Panc1 (cell line): ENCODE measurements around the gene CNPPD1. TPM values are rescaled to one million over a fixed set of nuclear protein-coding genes. Genes with fewer than 3 reads are reported as not detected.

ENCODE experiments used
- ATAC-seq: fragments of 200-7000 bp; cut with Tn5 transposase; 2 replicates; pipeline ENCODE4 v1.9.1; 2020; ENCODE audit warnings: mild to moderate bottlenecking, moderate library complexity
- BruUV-seq: library from RNA; stranded (reverse); fragments of 400-500 nt; replicated peaks from 2 replicates; lab custom pipeline; 2021; lab: Mats Ljungman, UMichigan
- CTCF ChIA-PET: fragments of 300-600 bp; sonication (Branson Sonifier 250); formaldehyde crosslinking; loops from one replicate; lab custom pipeline; 2022; ENCODE audit warnings: antibody characterized with exemption; lab: Charles Lee
- POLR2A ChIA-PET: fragments of 300-600 bp; sonication (Branson Sonifier 250); formaldehyde crosslinking; loops from one replicate; lab custom pipeline; 2022; ENCODE audit warnings: antibody characterized with exemption; lab: Charles Lee
- DNase-seq: peaks from one replicate; pipeline ENCODE4 v3.0.0-alpha.2; 2010; ENCODE audit warnings: low read depth, low spot score
- H3K27ac ChIP-seq: 2 replicates; pipeline ENCODE4 v1.5.1; 2011; ENCODE audit warnings: mild to moderate bottlenecking, low read length, inconsistent platforms
- H3K27me3 ChIP-seq: fragments of 200-500 bp; sonication (Bioruptor generic); 2 replicates; pipeline ENCODE4 v1.6.0; 2014; ENCODE audit warnings: low read length, inconsistent platforms; ENCODE audit not compliant: control insufficient read depth, insufficient read depth
- H3K36me3 ChIP-seq: fragments of 200-500 bp; sonication (Bioruptor generic); 2 replicates; pipeline ENCODE4 v1.5.1; 2014; ENCODE audit warnings: inconsistent platforms, mild to moderate bottlenecking, low read length, moderate library complexity; ENCODE audit not compliant: control insufficient read depth, insufficient read depth
- H3K4me1 ChIP-seq: 2 replicates; pipeline ENCODE4 v1.5.1; 2011; ENCODE audit warnings: inconsistent platforms, mild to moderate bottlenecking, low read length, moderate library complexity; ENCODE audit not compliant: control insufficient read depth, insufficient read depth
- H3K4me3 ChIP-seq, 2 experiments: 2 replicates each; pipeline ENCODE4 v1.5.1; 2011 to 2012; ENCODE audit warnings: low read depth in 2 of 2, low read length in 2 of 2, mild to moderate bottlenecking in 2 of 2, inconsistent platforms in 1 of 2, moderate library complexity in 1 of 2
- H3K9me3 ChIP-seq: fragments of 200-500 bp; sonication (Bioruptor generic); 2 replicates; pipeline ENCODE4 v1.5.1; 2014; ENCODE audit warnings: low read depth, mild to moderate bottlenecking, inconsistent platforms, low read length, moderate library complexity; ENCODE audit not compliant: control insufficient read depth, insufficient read depth
- POLR2AphosphoS5 ChIP-seq: IDR thresholded peaks from 2 replicates; pipeline ENCODE4 v1.6.1; 2012; ENCODE audit warnings: mild to moderate bottlenecking, low read depth, low read length, moderate library complexity
- REST ChIP-seq, 2 experiments: IDR thresholded peaks; 2 replicates each; pipeline ENCODE4 v1.6.1; 2011 to 2012; ENCODE audit warnings: low read depth in 2 of 2, control low read depth in 1 of 2, low read length in 1 of 2, mild to moderate bottlenecking in 1 of 2, moderate library complexity in 1 of 2; ENCODE audit not compliant: insufficient read depth in 1 of 2
- SIN3A ChIP-seq: IDR thresholded peaks from 2 replicates; pipeline ENCODE4 v1.6.1; 2012; ENCODE audit warnings: low read depth, mild to moderate bottlenecking, low read length, moderate library complexity, borderline replicate concordance; ENCODE audit not compliant: insufficient read depth
- TCF7L2 ChIP-seq: IDR thresholded peaks from 2 replicates; pipeline ENCODE4 v1.6.1; 2011; ENCODE audit warnings: mild to moderate bottlenecking, low read depth, low read length, inconsistent platforms
- in situ Hi-C: cut with HindIII; loops from 2 replicates; pipeline ENCODE4 v1.10.0; 2016; ENCODE audit warnings: low sequenced_read_pairs, low pct_unique_long_range_greater_than_20kb
- intact Hi-C: fragments of 100-400 bp; cut with micrococcal nuclease; formaldehyde crosslinking; loops from one replicate; pipeline ENCODE4 v1.10.0; 2022; ENCODE audit not compliant: unreplicated experiment
- total RNA-seq: library from RNA; stranded (reverse); gene quantifications from one replicate; pipeline ENCODE4 v1.2.1, GENCODE V29; 2021; ENCODE audit not compliant: unreplicated experiment
- TF ChIP-seq, protein P1 (sequence below): fragments of 450-650 bp; IDR thresholded peaks from 2 replicates; pipeline ENCODE4 v1.5.1; 2017; ENCODE audit warnings: mild to moderate bottlenecking

CNPPD1 gene
- total RNA-seq, 1 experiment from 2014 or later = 55.7 TPM

- H3K9me3 ChIP-seq = no peaks in the 10 kb centered on the region
- in situ Hi-C loops = no loop called here
Observed at GRCh38 chr2:219175486-219175885, 1.2 kb downstream of the CNPPD1 start.

DNA sequence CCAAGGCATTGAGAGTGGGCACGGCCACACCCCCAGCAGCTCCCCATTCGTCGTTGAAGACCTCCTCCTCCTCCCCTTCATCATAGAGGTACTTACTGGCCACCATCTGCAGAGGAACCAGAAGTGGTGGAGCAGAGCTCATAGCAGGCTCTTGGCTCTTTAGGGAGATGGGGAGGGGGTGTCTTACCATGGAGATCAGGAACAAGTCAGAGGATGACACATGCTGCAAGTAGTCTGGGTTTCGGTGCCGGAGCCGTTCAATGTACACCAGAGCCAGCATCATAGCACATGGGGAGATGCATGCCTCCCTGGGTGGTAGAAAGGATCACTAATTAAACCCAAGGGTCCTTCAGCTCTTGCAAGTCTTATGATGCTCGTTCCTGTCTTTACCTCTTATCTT, 1.9 kb downstream of the CNPPD1 start:
- BruUV-seq = no TSS peak

More at GRCh38 chr2:219175486-219175885, 1.2 kb downstream of the CNPPD1 start:
- ChIA-PET CTCF (interaction anchor here (0.9 kb wide), 1 partner anchor 20 kb away, joined by 3 read pairs; no protein-coding TSS in a partner anchor), POLR2A (interaction anchor here (0.5 to 0.6 kb wide), 2 partner anchors 76 to 167 kb away, joined by 3 to 4 read pairs; no protein-coding TSS in a partner anchor)
- DNase-seq = no peak
- no peak for ATAC-seq
- peak overlapping the region; percentile 66 to 80 for H3K4me3 ChIP-seq
- H3K4me1 ChIP-seq = peaks cover 10% of the 10 kb centered on the region
- peak overlapping the region; percentile 98 for H3K27ac ChIP-seq
- intact Hi-C loops = no loop called here
- no peaks in the 10 kb centered on the region for H3K27me3 ChIP-seq
- no peak for TF ChIP-seq TCF7L2
- no peak for TF ChIP-seq POLR2AphosphoS5
- TF ChIP-seq, protein P1, sequence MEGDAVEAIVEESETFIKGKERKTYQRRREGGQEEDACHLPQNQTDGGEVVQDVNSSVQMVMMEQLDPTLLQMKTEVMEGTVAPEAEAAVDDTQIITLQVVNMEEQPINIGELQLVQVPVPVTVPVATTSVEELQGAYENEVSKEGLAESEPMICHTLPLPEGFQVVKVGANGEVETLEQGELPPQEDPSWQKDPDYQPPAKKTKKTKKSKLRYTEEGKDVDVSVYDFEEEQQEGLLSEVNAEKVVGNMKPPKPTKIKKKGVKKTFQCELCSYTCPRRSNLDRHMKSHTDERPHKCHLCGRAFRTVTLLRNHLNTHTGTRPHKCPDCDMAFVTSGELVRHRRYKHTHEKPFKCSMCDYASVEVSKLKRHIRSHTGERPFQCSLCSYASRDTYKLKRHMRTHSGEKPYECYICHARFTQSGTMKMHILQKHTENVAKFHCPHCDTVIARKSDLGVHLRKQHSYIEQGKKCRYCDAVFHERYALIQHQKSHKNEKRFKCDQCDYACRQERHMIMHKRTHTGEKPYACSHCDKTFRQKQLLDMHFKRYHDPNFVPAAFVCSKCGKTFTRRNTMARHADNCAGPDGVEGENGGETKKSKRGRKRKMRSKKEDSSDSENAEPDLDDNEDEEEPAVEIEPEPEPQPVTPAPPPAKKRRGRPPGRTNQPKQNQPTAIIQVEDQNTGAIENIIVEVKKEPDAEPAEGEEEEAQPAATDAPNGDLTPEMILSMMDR = no peak
- TF ChIP-seq SIN3A = no peak
- TF ChIP-seq REST (IDR thresholded peaks at IDR 0.05; ENCODE audit: insufficient read depth in 1 of 2, low read depth in 2 of 2, low read length in 1 of 2) = no peak
- BruUV-seq = no TSS peak
- H3K36me3 ChIP-seq = peaks cover 2% of the 10 kb centered on the region; the same call in 1 of the 2 replicates

More for the DNA sequence above, 1.9 kb downstream of the CNPPD1 start:
- intact Hi-C loops = no loop called here
- no peaks in the 10 kb centered on the region for H3K27me3 ChIP-seq
- peaks cover 10% of the 10 kb centered on the region for H3K4me1 ChIP-seq
- CTCF ChIA-PET = no interaction called here
- no peak for DNase-seq
- POLR2A ChIA-PET = no interaction called here
- H3K36me3 ChIP-seq = peaks cover 1% of the 10 kb centered on the region; the same call in 1 of the 2 replicates
- no peaks in the 10 kb centered on the region for H3K9me3 ChIP-seq
- ATAC-seq = no peak
- no peak overlapping the region for H3K4me3 ChIP-seq
- TF ChIP-seq TCF7L2 (no peak), SIN3A (no peak), POLR2AphosphoS5 (no peak), REST (IDR thresholded peaks at IDR 0.05; ENCODE audit: insufficient read depth in 1 of 2, low read depth in 2 of 2, low read length in 1 of 2) (no peak)
- TF ChIP-seq, protein P1 = no peak
- in situ Hi-C loops = no loop called here
- H3K27ac ChIP-seq = no peak overlapping the region
